ENCODE measurements around the gene LIMS1. TPM values are rescaled to one million over a fixed set of nuclear protein-coding genes. Genes with fewer than 3 reads are reported as not detected.

LIMS1 gene
- 66.0 TPM for total RNA-seq (2013)
- polyA plus RNA-seq (100 to 1,000 TPM in 2 of 3 donors, 10 to 100 TPM in 1; 44.0 to 130 (median 124) TPM), polyA minus RNA-seq (61.8 and 73.7 TPM in 2 replicates), total RNA-seq (257 to 1,180 (median 460) reads per million in 11 experiments)

DNA sequence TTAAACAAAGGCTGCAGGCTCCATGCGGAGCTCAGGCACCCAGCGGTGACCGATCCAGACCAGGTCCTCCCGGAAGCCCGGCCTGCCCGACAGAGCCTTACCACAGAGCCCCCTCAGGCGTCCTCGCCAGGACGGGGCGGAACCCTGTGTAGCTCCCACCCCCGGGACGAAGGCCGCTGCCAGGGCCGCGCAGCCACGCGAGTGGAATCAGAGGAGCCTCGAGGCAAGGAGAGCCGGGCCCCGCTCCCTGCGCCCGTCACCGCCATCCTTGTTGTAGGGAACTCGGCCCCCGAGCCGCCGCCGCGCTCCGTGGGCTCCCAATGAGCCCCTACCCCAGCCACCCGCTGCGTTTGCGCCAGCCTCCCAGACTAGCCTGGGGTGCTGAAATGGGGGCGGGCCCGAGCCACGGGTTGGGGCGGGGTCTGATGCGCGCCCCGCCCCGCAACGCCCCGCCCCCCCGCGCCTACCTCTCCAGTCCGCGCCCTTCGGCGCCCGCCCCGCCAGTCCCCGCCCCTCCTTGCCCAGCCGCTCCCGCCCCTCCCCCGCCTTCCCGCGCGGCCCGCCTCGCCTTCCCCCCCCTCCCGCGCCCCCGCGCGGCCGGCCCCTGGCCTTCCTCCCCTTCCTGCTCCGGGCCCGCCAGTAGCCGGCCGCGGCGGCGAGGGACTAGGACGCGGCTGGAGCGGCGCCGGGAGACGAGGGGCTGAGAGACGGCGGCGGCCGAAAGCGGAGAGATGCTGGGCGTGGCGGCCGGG is at the start of gene LIMS1:
Gene LIMS1, plus strand, starts transcription at position 639 of the 752 bp plus-strand sequence. Its CDS starts 93 bp downstream, at position 732.
- Mint-ChIP-seq H3K27me3 (ENCODE audit: low read depth in 3 of 3) (peaks cover 0 to 1% (median 1%) of the 10 kb centered on the region in 3 donors), H3K4me3 (peak within 1 kb of the TSS; percentile 94 to 98), H3K36me3 (peaks cover 2 to 5% of the 10 kb centered on the region in 2 donors), H3K27ac (peak within 1 kb of the TSS; percentile 85 to 93 (median 91)), H3K4me1 (peaks cover 43% of the 10 kb centered on the region), H3K9me3 (peaks cover 0 to 2% (median 0%) of the 10 kb centered on the region in 7 donors)
- no peaks in the 10 kb centered on the region for H3K9me3 ChIP-seq (replicated peaks in 1 of 2; ENCODE audit: control insufficient read depth in 1 of 2, insufficient read depth in 1 of 2, low read length in 2 of 2)
- H3K79me2 ChIP-seq (ENCODE audit: insufficient read depth, low read length), result peaks cover 44% of the 10 kb centered on the region
- H3K27me3 ChIP-seq (ENCODE audit: control insufficient read depth in 2 of 2, insufficient read depth in 2 of 2, low read length in 2 of 2), result no peaks in the 10 kb centered on the region
- intact Hi-C loops (cut with micrococcal nuclease), result loop anchor here (5.0 to 10.0 kb wide), 3 partner anchors 48 to 89 kb away; partner anchors contain the start of gene GCC2 (in 2 of the 2)
- H2AFZ ChIP-seq (ENCODE audit: insufficient read depth, low read depth, low read length, poor library complexity, severe bottlenecking), result peak within 1 kb of the TSS; percentile 94
- no peaks in the 10 kb centered on the region for H3K36me3 ChIP-seq (replicated peaks in 1 of 2; ENCODE audit: control insufficient read depth in 1 of 2, insufficient read depth in 2 of 2, low read length in 2 of 2)
- no peak for TF ChIP-seq CTCF (IDR thresholded peaks at IDR 0.05)
- peaks cover 15 to 25% of the 10 kb centered on the region in 2 donors for H3K4me1 ChIP-seq (ENCODE audit: control insufficient read depth in 1 of 2, insufficient read depth in 2 of 2, low read length in 2 of 2)
- peak within 1 kb of the TSS; percentile 80 to 98 (median 81) for H3K4me3 ChIP-seq (replicated peaks in 1 of 3; ENCODE audit: low read depth in 2 of 3, low read length in 3 of 3)
- peak within 1 kb of the TSS; percentile 72 to 87 for H3K27ac ChIP-seq (ENCODE audit: low read depth in 1 of 2, low read length in 2 of 2)
- peak; percentile 83 to 85 (median 84) for DNase-seq
- under 1% methylated on average over 65 of the region's 87 CpGs for WGBS (ENCODE audit: insufficient coverage)
- peak within 1 kb of the TSS; percentile 86 for H3K9ac ChIP-seq (ENCODE audit: insufficient read depth, low read length, poor library complexity, severe bottlenecking)
- H3K4me2 ChIP-seq (replicated peaks; ENCODE audit: extremely low read depth, low read length, poor library complexity, severe bottlenecking), result peak within 1 kb of the TSS; percentile 83
- H4K20me1 ChIP-seq (ENCODE audit: insufficient read depth, low read length), result peaks cover 35% of the 10 kb centered on the region

DNA sequence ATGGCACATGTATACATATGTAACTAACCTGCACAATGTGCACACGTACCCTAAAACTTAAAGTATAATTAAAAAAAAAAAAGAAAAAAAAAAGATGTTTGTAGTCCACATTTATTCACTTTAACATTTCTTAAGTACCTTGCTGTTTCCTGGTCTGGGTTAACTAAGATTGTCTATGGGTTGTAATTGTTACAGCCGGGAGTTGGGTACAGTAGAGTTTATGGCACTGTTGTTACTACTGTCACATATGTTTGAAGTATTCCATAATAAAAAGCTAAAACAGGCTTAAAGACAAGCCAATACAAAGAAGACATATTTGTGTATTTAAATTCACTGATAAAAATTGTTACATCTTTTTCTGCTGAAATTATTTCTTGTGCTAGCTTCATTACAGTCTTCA is 49.0 kb upstream of the LIMS1 start:
- no peaks in the 10 kb centered on the region for H3K79me2 ChIP-seq (ENCODE audit: insufficient read depth, low read length)
- intact Hi-C loops (cut with micrococcal nuclease), result no loop called here
- H3K36me3 ChIP-seq (replicated peaks in 1 of 2; ENCODE audit: control insufficient read depth in 1 of 2, insufficient read depth in 2 of 2, low read length in 2 of 2), result peaks cover 78 to 92% of the 10 kb centered on the region in 2 donors
- H3K27ac ChIP-seq (ENCODE audit: low read depth in 1 of 2, low read length in 2 of 2), result no peak overlapping the region
- no peaks in the 10 kb centered on the region for H3K9me3 ChIP-seq (replicated peaks in 1 of 2; ENCODE audit: control insufficient read depth in 1 of 2, insufficient read depth in 1 of 2, low read length in 2 of 2)
- TF ChIP-seq CTCF (IDR thresholded peaks at IDR 0.05), result no peak
- no peaks in the 10 kb centered on the region for H3K4me1 Mint-ChIP-seq
- H2AFZ ChIP-seq (ENCODE audit: insufficient read depth, low read depth, low read length, poor library complexity, severe bottlenecking), result no peak overlapping the region
- no peak overlapping the region for H3K27ac Mint-ChIP-seq
- H3K27me3 Mint-ChIP-seq (ENCODE audit: low read depth in 3 of 3), result no peaks in the 10 kb centered on the region
- peaks cover 58 to 78% of the 10 kb centered on the region in 2 donors for H3K36me3 Mint-ChIP-seq
- no peaks in the 10 kb centered on the region for H3K27me3 ChIP-seq (ENCODE audit: control insufficient read depth in 2 of 2, insufficient read depth in 2 of 2, low read length in 2 of 2)
- no peak overlapping the region for H3K9ac ChIP-seq (ENCODE audit: insufficient read depth, low read length, poor library complexity, severe bottlenecking)
- DNase-seq, result no peak
- no peaks in the 10 kb centered on the region for H4K20me1 ChIP-seq (ENCODE audit: insufficient read depth, low read length)
- no peaks in the 10 kb centered on the region for H3K9me3 Mint-ChIP-seq
- H3K4me1 ChIP-seq (ENCODE audit: control insufficient read depth in 1 of 2, insufficient read depth in 2 of 2, low read length in 2 of 2), result no peaks in the 10 kb centered on the region
- no peak overlapping the region for H3K4me3 ChIP-seq (replicated peaks in 1 of 3; ENCODE audit: low read depth in 2 of 3, low read length in 3 of 3)
- no CpG with 5 or more reads among the region's 2 CpGs for WGBS (ENCODE audit: insufficient coverage)
- H3K4me3 Mint-ChIP-seq, result no peak overlapping the region
- H3K4me2 ChIP-seq (replicated peaks; ENCODE audit: extremely low read depth, low read length, poor library complexity, severe bottlenecking), result no peak overlapping the region

Measured in CD14-positive monocyte (primary cell).